ENCODE results near the gene FOXL2. TPM values are rescaled to one million over a fixed set of nuclear protein-coding genes. Genes with fewer than 3 reads are reported as not detected.

Gene FOXL2
- total and polyA plus RNA-seq, 2 donors: 0.18 TPM; not detected in 1

DNA sequence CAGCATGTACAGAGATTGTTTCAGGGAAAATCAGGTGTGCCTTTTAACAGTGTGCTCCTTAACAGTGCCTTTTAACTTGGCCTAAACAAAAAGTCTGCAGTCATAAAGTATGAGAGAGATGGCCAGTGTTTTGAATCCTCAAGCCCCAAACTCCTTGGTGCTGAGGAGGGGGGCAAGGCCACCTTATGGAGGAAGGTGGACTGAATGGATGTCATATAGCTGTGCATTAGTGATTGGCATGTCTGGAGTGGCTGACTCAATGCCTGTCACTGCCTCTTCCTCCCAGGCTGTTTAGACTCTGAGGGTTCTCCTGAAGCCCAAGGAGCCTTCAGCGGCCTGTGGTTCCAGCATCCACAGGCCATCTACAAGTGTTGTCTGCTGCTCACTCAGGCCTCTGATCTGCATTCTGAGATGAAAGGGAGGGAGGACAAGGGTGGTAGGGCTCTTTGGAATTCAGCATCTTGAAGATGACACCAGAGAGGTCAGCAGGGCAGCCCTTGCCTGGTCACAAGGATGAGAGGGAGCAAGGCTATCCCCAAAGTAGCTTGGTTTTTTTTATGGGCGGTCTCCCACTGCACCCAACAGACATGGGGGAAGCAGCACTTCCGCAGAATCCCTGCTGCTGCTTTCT, 1.5 kb upstream of the FOXL2 start:
- 58% methylated on average over 3 of the region's 3 CpGs for WGBS
- peaks cover 59 to 95% of the 10 kb centered on the region in 2 donors for H3K27me3 ChIP-seq (ENCODE audit: control insufficient read depth in 2 of 2, insufficient read depth in 1 of 2, low read length in 1 of 2)
- no peak for DNase-seq (ENCODE audit: low read depth in 6 of 9, low spot score in 9 of 9)
- peaks cover 17 to 24% of the 10 kb centered on the region in 2 donors for H3K4me1 ChIP-seq (ENCODE audit: control insufficient read depth in 2 of 2, insufficient read depth in 2 of 2, low read length in 2 of 2)
- no peaks in the 10 kb centered on the region for H3K36me3 ChIP-seq (ENCODE audit: control insufficient read depth in 2 of 2, insufficient read depth in 2 of 2, low read length in 1 of 2)
- H3K9me3 ChIP-seq (ENCODE audit: control insufficient read depth in 2 of 2, insufficient read depth in 1 of 2, low read length in 1 of 2): peaks cover 0 to 3% of the 10 kb centered on the region in 2 donors
- H3K27ac ChIP-seq (ENCODE audit: low read depth in 1 of 2, low read length in 1 of 2): no peak overlapping the region
- H3K4me3 ChIP-seq (ENCODE audit: low read length in 2 of 2): no peak overlapping the region

DNA sequence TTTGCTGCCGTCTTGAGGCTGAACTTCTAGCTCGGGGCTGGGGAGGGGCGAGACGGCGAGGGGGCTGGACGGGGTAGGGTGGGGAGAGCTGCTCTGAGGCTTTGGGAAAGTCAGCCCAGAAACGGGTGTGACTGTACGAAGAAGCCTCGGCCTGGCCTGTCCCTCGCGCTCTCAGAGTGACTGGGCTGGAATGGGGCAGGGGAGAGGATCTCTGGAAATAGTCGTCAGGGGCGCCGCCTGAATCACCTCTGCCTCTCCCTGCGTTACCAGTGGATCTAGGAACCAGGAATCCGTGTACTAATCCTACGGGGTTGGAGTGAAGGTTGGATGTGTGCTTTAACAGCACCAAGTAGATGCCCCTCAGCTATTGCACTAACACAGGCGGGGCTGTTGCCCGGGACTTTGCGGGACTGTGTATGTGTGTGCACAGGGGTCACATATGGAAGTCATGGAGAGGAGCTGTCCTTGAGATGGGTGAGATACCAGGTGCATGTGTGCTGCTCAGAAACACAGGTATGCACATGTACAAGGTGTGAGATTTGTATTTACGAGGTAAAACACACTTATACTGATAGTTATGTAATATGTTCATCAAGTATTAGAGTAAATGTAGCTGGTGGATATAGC, 671 bp upstream of the FOXL2 start:
- DNase-seq (ENCODE audit: low read depth in 6 of 9, low spot score in 9 of 9): no peak
- H3K9me3 ChIP-seq (ENCODE audit: control insufficient read depth in 2 of 2, insufficient read depth in 1 of 2, low read length in 1 of 2): peaks cover 0 to 3% of the 10 kb centered on the region in 2 donors
- peak overlapping the region in 1 of 2 donors; percentile 28 for H3K4me3 ChIP-seq (ENCODE audit: low read length in 2 of 2)
- H3K4me1 ChIP-seq (ENCODE audit: control insufficient read depth in 2 of 2, insufficient read depth in 2 of 2, low read length in 2 of 2): peaks cover 17 to 24% of the 10 kb centered on the region in 2 donors
- H3K27me3 ChIP-seq (ENCODE audit: control insufficient read depth in 2 of 2, insufficient read depth in 1 of 2, low read length in 1 of 2): peaks cover 64 to 99% of the 10 kb centered on the region in 2 donors
- no peak overlapping the region for H3K27ac ChIP-seq (ENCODE audit: low read depth in 1 of 2, low read length in 1 of 2)
- no peaks in the 10 kb centered on the region for H3K36me3 ChIP-seq (ENCODE audit: control insufficient read depth in 2 of 2, insufficient read depth in 2 of 2, low read length in 1 of 2)
- 23% methylated on average over 21 of the region's 21 CpGs for WGBS

DNA sequence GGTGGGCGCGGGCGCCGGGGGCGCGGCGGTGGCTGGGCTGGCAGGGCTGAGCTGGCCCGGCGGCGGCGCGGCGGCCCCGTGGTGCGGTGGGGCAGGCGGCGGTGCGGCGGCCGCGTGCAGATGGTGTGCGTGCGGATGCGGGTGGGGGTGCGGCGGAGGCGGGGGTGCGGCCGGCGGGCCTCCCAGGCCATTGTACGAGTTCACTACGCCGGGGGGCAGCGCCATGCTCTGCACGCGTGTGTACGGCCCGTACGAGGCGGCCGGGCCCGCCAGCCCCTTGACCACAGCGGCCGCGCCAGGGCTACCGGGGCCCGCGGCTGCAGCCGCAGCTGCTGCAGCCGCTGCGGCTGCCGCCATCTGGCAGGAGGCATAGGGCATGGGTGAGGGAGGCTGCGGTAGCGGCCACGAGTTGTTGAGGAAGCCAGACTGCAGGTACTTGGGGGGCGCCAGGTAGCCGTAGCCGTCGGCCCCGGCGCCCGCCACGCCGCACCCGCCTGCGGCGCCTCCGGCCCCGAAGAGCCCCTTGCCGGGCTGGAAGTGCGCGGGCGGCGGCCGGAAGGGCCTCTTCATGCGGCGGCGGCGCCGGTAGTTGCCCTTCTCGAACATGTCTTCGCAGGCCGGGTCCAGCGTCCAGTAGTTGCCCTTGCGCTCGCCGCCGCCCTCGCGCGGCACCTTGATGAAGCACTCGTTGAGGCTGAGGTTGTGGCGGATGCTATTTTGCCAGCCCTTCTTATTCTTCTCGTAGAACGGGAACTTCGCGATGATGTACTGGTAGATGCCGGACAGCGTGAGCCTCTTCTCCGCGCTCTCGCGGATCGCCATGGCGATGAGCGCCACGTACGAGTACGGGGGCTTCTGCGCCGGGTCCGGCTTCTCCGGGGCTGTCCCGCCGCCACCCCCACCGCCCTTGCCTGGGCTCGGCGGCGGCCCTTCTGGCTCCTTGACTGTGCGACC, 951 bp downstream of the FOXL2 start:
- 2% methylated on average over 120 of the region's 120 CpGs for WGBS
- Histone ChIP-seq H3K4me3 (ENCODE audit: low read length in 2 of 2) (peak overlapping the region in 1 of 2 donors; percentile 28), H3K27ac (ENCODE audit: low read depth in 1 of 2, low read length in 1 of 2) (no peak overlapping the region), H3K4me1 (ENCODE audit: control insufficient read depth in 2 of 2, insufficient read depth in 2 of 2, low read length in 2 of 2) (peaks cover 17 to 24% of the 10 kb centered on the region in 2 donors), H3K27me3 (ENCODE audit: control insufficient read depth in 2 of 2, insufficient read depth in 1 of 2, low read length in 1 of 2) (peaks cover 73 to 99% of the 10 kb centered on the region in 2 donors), H3K36me3 (ENCODE audit: control insufficient read depth in 2 of 2, insufficient read depth in 2 of 2, low read length in 1 of 2) (no peaks in the 10 kb centered on the region), H3K9me3 (ENCODE audit: control insufficient read depth in 2 of 2, insufficient read depth in 1 of 2, low read length in 1 of 2) (peaks cover 0 to 6% of the 10 kb centered on the region in 2 donors)
- no peak for DNase-seq (ENCODE audit: low read depth in 6 of 9, low spot score in 9 of 9)

DNA sequence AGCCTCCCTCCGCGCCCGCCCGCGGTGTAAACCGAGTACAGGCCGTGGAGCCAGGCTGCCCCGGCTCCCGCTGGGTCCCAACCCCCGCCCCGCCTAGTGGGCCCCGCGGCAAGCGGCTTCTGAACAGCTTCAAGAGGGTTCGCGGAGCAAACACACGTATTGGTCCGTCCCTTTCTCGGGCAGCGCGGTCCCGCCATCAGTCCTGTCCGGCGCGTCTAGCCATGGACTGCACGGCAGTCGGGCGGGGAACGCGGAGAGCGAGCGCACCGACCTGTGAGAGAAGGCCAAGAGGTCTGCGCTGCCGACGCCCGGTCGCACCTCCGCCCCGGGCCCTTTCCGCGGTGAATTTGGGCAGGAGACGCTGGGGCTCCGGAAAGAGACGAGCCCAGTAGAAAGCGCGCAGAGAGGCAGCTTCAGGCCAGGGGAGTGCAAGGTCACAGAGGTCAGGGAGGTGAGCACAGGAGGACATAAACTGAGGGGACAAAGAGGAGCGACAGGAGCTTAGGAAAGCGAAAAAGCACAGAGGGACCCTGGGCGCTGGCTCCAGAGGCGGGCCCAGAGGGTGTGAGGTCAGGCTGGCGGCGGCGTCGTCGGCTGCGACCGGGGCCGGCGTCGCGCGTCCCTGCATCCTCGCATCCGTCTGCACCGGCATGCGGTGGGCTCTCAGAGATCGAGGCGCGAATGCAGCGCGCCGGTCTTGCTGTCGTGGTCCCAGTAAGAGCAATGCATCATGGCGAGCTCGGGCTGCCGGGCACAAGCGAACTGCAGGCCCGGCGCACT, 1.8 kb downstream of the FOXL2 start:
- peaks cover 14 to 19% of the 10 kb centered on the region in 2 donors for H3K4me1 ChIP-seq (ENCODE audit: control insufficient read depth in 2 of 2, insufficient read depth in 2 of 2, low read length in 2 of 2)
- peak overlapping the region in 1 of 2 donors; percentile 28 for H3K4me3 ChIP-seq (ENCODE audit: low read length in 2 of 2)
- H3K36me3 ChIP-seq (ENCODE audit: control insufficient read depth in 2 of 2, insufficient read depth in 2 of 2, low read length in 1 of 2): no peaks in the 10 kb centered on the region
- no peak overlapping the region for H3K27ac ChIP-seq (ENCODE audit: low read depth in 1 of 2, low read length in 1 of 2)
- H3K9me3 ChIP-seq (ENCODE audit: control insufficient read depth in 2 of 2, insufficient read depth in 1 of 2, low read length in 1 of 2): peaks cover 0 to 5% of the 10 kb centered on the region in 2 donors
- peaks cover 76 to 99% of the 10 kb centered on the region in 2 donors for H3K27me3 ChIP-seq (ENCODE audit: control insufficient read depth in 2 of 2, insufficient read depth in 1 of 2, low read length in 1 of 2)
- no peak for DNase-seq (ENCODE audit: low read depth in 6 of 9, low spot score in 9 of 9)
- 3% methylated on average over 80 of the region's 80 CpGs for WGBS

DNA sequence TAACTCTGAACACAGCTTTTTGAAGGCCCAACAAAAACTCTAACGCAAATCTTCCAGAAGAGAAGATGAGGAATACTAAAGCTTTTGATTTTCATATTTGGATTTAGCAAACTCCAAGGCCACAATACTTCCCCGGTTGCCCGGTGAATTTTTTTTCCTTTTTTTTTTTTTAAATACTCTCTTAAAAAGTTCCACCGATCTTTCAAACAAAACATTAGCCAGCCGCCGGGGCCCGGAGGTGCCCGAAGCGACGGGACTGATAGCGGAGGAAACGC, 2.3 kb downstream of the FOXL2 start:
- Histone ChIP-seq H3K27ac (ENCODE audit: low read depth in 1 of 2, low read length in 1 of 2) (no peak overlapping the region), H3K36me3 (ENCODE audit: control insufficient read depth in 2 of 2, insufficient read depth in 2 of 2, low read length in 1 of 2) (no peaks in the 10 kb centered on the region), H3K4me1 (ENCODE audit: control insufficient read depth in 2 of 2, insufficient read depth in 2 of 2, low read length in 2 of 2) (peaks cover 12 to 16% of the 10 kb centered on the region in 2 donors), H3K9me3 (ENCODE audit: control insufficient read depth in 2 of 2, insufficient read depth in 1 of 2, low read length in 1 of 2) (peaks cover 0 to 3% of the 10 kb centered on the region in 2 donors), H3K4me3 (ENCODE audit: low read length in 2 of 2) (peak overlapping the region in 1 of 2 donors; percentile 13), H3K27me3 (ENCODE audit: control insufficient read depth in 2 of 2, insufficient read depth in 1 of 2, low read length in 1 of 2) (peaks cover 76 to 99% of the 10 kb centered on the region in 2 donors)
- WGBS: 2% methylated on average over 12 of the region's 12 CpGs
- no peak for DNase-seq (ENCODE audit: low read depth in 6 of 9, low spot score in 9 of 9)

DNA sequence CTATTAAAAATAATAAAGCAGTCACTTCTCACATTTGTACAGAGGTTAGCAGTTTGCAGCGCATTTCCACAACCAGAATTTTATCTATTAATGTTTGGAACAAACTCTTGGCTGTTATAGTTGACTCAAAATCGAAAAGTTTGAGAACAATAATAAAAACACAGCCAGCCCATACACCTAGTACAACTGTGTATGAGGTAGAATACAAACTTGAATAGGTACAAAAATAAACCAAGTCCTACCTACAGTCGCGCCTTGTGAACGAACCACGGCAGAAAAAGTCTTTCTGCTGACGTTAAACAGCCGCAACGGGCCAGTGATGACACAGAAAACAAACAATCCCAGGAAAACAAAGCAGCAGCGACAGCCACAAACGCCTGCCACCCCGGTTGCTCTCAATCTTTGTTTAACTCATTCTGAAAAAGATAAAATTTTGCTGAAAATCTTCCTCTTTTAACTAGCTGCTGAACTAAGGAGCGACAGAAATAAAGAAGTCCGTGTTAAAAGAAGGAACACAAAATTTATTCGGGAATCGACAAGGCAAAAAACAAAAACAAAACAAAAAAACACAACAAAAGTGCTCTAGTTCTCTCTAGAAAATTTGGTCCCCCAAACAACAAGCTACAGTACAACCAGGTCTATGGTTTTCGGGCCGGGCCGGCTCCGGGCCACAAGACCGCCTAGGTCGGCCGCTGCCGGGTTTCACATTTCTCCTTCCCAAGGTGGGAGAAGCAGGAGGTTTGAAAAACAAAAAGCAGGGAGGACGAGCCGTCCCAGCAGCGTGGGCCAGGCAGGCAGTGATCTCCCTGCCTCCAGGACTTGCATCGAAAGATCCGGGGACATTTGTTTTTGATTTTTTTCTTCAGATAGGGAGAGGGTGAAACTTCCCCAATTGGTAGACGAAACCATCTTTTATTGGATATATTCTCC, 2.9 kb downstream of the FOXL2 start:
- H3K4me1 ChIP-seq (ENCODE audit: control insufficient read depth in 2 of 2, insufficient read depth in 2 of 2, low read length in 2 of 2): peaks cover 12 to 15% of the 10 kb centered on the region in 2 donors
- peak in 1 of 9 donors; percentile 43 for DNase-seq (ENCODE audit: low read depth in 6 of 9, low spot score in 9 of 9)

DNA sequence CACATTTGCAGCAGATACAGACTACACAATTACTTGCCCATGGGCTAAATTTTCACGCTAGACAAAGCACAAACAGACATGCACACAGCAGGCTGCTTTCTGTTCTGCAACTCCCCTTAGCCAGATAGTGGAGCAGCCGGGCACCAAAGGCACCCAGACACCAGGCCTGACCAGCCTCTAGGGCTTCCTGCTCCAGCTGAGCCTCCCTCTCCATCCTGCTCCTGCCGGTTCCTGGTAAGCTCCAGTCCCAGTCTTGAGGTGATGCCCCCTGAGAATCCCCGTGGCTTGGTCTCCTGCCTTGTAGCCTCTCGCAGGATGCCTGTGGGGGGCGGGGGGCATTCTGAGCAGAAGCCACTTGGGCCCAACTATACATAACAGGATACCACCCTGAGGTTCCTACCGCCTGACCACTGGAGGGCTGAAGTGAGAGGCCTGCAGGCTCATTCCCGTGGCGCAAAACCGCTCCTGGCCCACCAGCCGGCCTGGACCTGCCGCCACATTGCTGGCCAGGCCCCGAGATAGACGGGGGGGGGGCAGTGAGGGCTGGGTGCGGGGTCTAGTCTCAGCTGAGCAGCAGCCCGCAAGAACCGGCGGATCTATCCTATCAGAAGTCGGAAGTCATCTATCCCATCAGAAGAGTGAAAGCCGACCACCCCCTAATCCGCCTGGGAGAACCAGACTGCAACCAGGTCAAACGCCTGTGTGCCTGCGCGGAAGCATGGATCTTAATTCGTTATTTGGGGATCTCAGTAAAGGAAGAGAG, 3.9 kb downstream of the FOXL2 start:
- Histone ChIP-seq H3K27ac (ENCODE audit: low read depth in 1 of 2, low read length in 1 of 2) (no peak overlapping the region), H3K4me3 (ENCODE audit: low read length in 2 of 2) (no peak overlapping the region), H3K4me1 (ENCODE audit: control insufficient read depth in 2 of 2, insufficient read depth in 2 of 2, low read length in 2 of 2) (peaks cover 12 to 22% of the 10 kb centered on the region in 2 donors), H3K9me3 (ENCODE audit: control insufficient read depth in 2 of 2, insufficient read depth in 1 of 2, low read length in 1 of 2) (peaks cover 0 to 13% of the 10 kb centered on the region in 2 donors), H3K27me3 (ENCODE audit: control insufficient read depth in 2 of 2, insufficient read depth in 1 of 2, low read length in 1 of 2) (peaks cover 82 to 99% of the 10 kb centered on the region in 2 donors), H3K36me3 (ENCODE audit: control insufficient read depth in 2 of 2, insufficient read depth in 2 of 2, low read length in 1 of 2) (no peaks in the 10 kb centered on the region)
- no peak for DNase-seq (ENCODE audit: low read depth in 6 of 9, low spot score in 9 of 9)
- 19% methylated on average over 25 of the region's 25 CpGs for WGBS

More for the DNA sequence above, 2.9 kb downstream of the FOXL2 start:
- Histone ChIP-seq H3K27ac (ENCODE audit: low read depth in 1 of 2, low read length in 1 of 2) (no peak overlapping the region), H3K4me3 (ENCODE audit: low read length in 2 of 2) (no peak overlapping the region), H3K36me3 (ENCODE audit: control insufficient read depth in 2 of 2, insufficient read depth in 2 of 2, low read length in 1 of 2) (no peaks in the 10 kb centered on the region), H3K9me3 (ENCODE audit: control insufficient read depth in 2 of 2, insufficient read depth in 1 of 2, low read length in 1 of 2) (peaks cover 0 to 8% of the 10 kb centered on the region in 2 donors), H3K27me3 (ENCODE audit: control insufficient read depth in 2 of 2, insufficient read depth in 1 of 2, low read length in 1 of 2) (peaks cover 75 to 99% of the 10 kb centered on the region in 2 donors)
- 8% methylated on average over 30 of the region's 30 CpGs for WGBS
